GM18907 (cell line): ENCODE results near the gene RNF13.
"Not testable (repeated sequence)": the region's sequence is repeated elsewhere in the genome, so short reads cannot be mapped to it uniquely, and the experiment has no call there.

Experiments
- ATAC-seq: cut with Tn5 transposase; IDR thresholded peaks from one replicate; pipeline ENCODE4 v1.9.1; 2021; ENCODE audit warnings: mild to moderate bottlenecking, moderate library complexity; ENCODE audit not compliant: unreplicated experiment

Gene RNF13

GRCh38 chr3:149981979-149982378 is 169.0 kb downstream of the RNF13 start:
- not testable (repeated sequence) for ATAC-seq

GRCh38 chr3:149983053-149983452 is 170.0 kb downstream of the RNF13 start:
- not testable (repeated sequence) for ATAC-seq

- no peak for ATAC-seq
These were observed 170.6 kb downstream of the RNF13 start for GRCh38 chr3:149983628-149984027.

GRCh38 chr3:149989307-149989706 is 176.3 kb downstream of the RNF13 start:
- no peak for ATAC-seq

GRCh38 chr3:149990423-149990948 is 177.5 kb downstream of the RNF13 start:
- no peak for ATAC-seq

GRCh38 chr3:149992416-149993058 is 179.5 kb downstream of the RNF13 start:
- no peak for ATAC-seq

- ATAC-seq, result no peak
These were observed 185.9 kb downstream of the RNF13 start for GRCh38 chr3:149998946-149999345.

GRCh38 chr3:149999421-149999820 is 186.4 kb downstream of the RNF13 start:
- no peak for ATAC-seq

- no peak for ATAC-seq
These were observed 187.6 kb downstream of the RNF13 start for GRCh38 chr3:150000641-150001040.

GRCh38 chr3:150005243-150006112 is 192.5 kb downstream of the RNF13 start:
- no peak for ATAC-seq

- ATAC-seq, result no peak
These were observed 193.8 kb downstream of the RNF13 start for GRCh38 chr3:150006794-150007193.
